Parathyroid adenoma (tissue), 2 donors: Measurements from ENCODE around the gene RBMS1.
A peak's percentile ranks its signal among the peaks of the same experiment; 100 is the strongest.

Source experiments
- H2AFZ ChIP-seq: fragments of 300-600 bp; sonication (generic); one replicate; pipeline ENCODE4 v1.7.0; 2017; ENCODE audit warnings: antibody characterized with exemption, mild to moderate bottlenecking
- H3K27ac ChIP-seq: fragments of 300-600 bp; sonication (generic); one replicate; pipeline ENCODE4 v1.7.0; 2017
- H3K27me3 ChIP-seq: fragments of 300-600 bp; sonication (generic); one replicate; pipeline ENCODE4 v1.7.0; 2017; ENCODE audit warnings: low read length; ENCODE audit not compliant: control insufficient read depth, insufficient read depth
- H3K36me3 ChIP-seq: fragments of 300-600 bp; sonication (generic); one replicate; pipeline ENCODE4 v1.7.0; 2017; ENCODE audit warnings: low read length; ENCODE audit not compliant: control insufficient read depth, insufficient read depth
- H3K4me1 ChIP-seq: fragments of 300-600 bp; sonication (generic); one replicate; pipeline ENCODE4 v1.7.0; 2017; ENCODE audit warnings: control low read depth
- H3K4me2 ChIP-seq: fragments of 300-600 bp; sonication (generic); one replicate; pipeline ENCODE4 v1.7.0; 2017; ENCODE audit warnings: low read length
- H3K4me3 ChIP-seq: fragments of 300-600 bp; sonication (generic); one replicate; pipeline ENCODE4 v1.7.0; 2017; ENCODE audit warnings: low read depth, low read length
- H3K79me2 ChIP-seq: fragments of 300-600 bp; sonication (generic); one replicate; pipeline ENCODE4 v1.7.0; 2017; ENCODE audit warnings: control low read depth
- H3K9ac ChIP-seq: fragments of 300-600 bp; sonication (generic); one replicate; pipeline ENCODE4 v1.7.0; 2017; ENCODE audit warnings: mild to moderate bottlenecking
- H3K9me3 ChIP-seq: fragments of 300-600 bp; sonication (generic); one replicate; pipeline ENCODE4 v1.7.0; 2017; ENCODE audit warnings: low read length; ENCODE audit not compliant: control insufficient read depth
- TF ChIP-seq, protein P1 (sequence below): fragments of 300-600 bp; sonication (generic); IDR thresholded peaks from one replicate; pipeline ENCODE4 v1.7.0; 2017; ENCODE audit warnings: antibody characterized with exemption, mild to moderate bottlenecking
- donor health status: primary hyperparathyroidism.

Gene RBMS1

DNA sequence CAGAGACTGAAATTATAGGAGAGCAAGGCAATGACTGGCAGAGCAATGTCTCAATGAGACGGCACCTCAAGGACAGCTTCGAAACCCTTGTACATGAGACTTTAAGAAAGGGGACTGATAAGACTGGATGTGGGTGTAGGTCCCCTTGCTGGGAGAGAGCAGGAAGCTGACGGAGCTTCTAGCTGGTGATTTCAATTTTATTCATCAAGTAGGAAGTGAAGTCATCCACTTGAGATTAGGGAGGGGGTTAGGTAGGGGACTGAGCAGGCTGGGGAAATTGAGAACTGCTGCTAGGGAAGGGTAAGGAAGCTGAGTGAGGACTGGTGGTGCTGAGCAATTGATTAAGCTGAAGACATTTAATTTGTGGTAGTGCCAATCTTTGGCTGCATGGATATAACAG, 194.1 kb downstream of the RBMS1 start:
- Histone ChIP-seq H3K4me1 (peaks cover 29% of the 10 kb centered on the region), H3K9me3 (no peaks in the 10 kb centered on the region), H3K79me2 (peaks cover 44% of the 10 kb centered on the region), H3K4me2 (no peak overlapping the region), H2AFZ (no peak overlapping the region), H3K36me3 (no peaks in the 10 kb centered on the region), H3K4me3 (no peak overlapping the region), H3K9ac (no peak overlapping the region), H3K27ac (no peak overlapping the region), H3K27me3 (no peaks in the 10 kb centered on the region)
- TF ChIP-seq, protein P1, sequence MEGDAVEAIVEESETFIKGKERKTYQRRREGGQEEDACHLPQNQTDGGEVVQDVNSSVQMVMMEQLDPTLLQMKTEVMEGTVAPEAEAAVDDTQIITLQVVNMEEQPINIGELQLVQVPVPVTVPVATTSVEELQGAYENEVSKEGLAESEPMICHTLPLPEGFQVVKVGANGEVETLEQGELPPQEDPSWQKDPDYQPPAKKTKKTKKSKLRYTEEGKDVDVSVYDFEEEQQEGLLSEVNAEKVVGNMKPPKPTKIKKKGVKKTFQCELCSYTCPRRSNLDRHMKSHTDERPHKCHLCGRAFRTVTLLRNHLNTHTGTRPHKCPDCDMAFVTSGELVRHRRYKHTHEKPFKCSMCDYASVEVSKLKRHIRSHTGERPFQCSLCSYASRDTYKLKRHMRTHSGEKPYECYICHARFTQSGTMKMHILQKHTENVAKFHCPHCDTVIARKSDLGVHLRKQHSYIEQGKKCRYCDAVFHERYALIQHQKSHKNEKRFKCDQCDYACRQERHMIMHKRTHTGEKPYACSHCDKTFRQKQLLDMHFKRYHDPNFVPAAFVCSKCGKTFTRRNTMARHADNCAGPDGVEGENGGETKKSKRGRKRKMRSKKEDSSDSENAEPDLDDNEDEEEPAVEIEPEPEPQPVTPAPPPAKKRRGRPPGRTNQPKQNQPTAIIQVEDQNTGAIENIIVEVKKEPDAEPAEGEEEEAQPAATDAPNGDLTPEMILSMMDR = no peak

DNA sequence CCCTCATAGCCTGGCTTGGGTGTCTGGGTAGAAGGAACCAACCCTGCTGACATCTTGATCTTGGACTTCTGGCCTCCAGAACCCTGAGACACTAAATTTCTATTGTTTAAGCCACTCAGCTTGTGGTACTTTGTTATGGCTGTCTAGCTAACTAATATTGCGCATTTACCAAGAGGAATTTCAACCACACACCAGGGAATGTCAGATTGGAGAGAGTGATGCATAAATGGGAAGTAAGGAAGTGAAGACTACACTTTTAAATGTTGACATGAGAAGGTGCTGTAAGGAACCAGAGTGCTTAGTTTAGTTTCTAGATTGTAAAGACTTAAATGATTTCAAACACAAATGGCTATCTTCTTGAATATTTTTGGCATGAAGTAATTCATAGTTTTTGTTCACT, 194.6 kb downstream of the RBMS1 start:
- peaks cover 31% of the 10 kb centered on the region for H3K4me1 ChIP-seq
- H2AFZ ChIP-seq = no peak overlapping the region
- H3K79me2 ChIP-seq = peaks cover 43% of the 10 kb centered on the region
- H3K27me3 ChIP-seq = no peaks in the 10 kb centered on the region
- no peak overlapping the region for H3K9ac ChIP-seq
- no peak overlapping the region for H3K4me3 ChIP-seq
- no peak overlapping the region for H3K4me2 ChIP-seq
- H3K27ac ChIP-seq = no peak overlapping the region
- TF ChIP-seq, protein P1 = no peak
- no peaks in the 10 kb centered on the region for H3K9me3 ChIP-seq
- H3K36me3 ChIP-seq = no peaks in the 10 kb centered on the region

DNA sequence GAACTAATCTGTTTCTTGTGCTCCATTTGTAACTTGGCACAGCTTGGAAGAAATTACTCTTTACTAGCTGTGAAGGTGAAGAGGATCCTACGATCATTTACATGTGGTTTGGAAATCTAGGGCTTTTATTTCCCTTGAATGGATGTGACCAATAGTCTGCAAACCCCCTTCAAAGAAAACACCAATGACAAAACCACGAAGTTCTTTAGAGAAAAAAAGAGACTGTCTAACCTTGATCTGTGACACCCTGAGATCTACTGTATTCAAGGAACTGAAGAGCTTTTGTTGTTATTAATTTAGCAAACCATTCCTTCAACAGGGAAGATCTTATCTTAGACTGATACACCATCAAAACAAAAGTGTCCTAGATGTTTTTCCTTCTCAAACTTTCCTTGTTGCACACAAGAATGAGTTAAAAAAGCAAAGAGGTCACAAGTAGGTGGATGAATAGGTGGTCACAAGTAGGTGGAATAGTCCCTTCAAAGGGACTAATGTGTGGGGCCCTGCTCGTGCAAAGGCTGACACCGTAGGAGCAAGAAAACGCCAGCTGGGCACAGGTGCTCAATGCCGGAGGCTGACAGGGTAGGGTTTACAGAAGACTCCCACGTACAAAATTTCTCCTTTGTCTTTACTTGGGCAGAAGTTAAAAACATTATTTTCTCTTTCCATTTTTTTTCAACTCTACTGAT, 197.9 kb downstream of the RBMS1 start:
- H2AFZ ChIP-seq = no peak overlapping the region
- peak overlapping the region; percentile 14 for H3K9ac ChIP-seq
- peaks cover 50% of the 10 kb centered on the region for H3K79me2 ChIP-seq
- peak overlapping the region; percentile 25 for H3K27ac ChIP-seq
- peak overlapping the region; percentile 16 for H3K4me2 ChIP-seq
- no peaks in the 10 kb centered on the region for H3K36me3 ChIP-seq
- H3K4me1 ChIP-seq = peaks cover 44% of the 10 kb centered on the region
- H3K9me3 ChIP-seq = no peaks in the 10 kb centered on the region
- no peak overlapping the region for H3K4me3 ChIP-seq
- TF ChIP-seq, protein P1 = no peak
- no peaks in the 10 kb centered on the region for H3K27me3 ChIP-seq

DNA sequence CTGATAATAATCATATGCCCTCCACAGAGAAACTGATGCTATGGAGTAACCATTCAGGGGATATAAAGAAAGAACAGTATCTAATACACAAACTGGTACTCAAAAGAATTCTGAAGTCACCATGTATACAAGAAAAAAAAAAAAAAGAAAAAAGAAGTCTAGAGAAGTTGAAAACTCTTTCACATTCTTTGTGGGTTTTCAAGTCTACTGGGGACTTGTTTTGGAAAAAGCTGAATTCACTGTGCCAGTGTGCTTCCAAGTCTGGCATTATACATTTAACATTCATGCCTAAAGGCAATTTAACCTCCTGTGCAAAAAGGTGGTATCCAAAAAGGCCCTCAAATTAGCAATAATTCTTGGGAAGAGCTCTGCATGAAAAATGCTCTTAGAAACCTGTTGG, 198.7 kb downstream of the RBMS1 start:
- H3K9me3 ChIP-seq = no peaks in the 10 kb centered on the region
- H3K4me2 ChIP-seq = no peak overlapping the region
- H3K27ac ChIP-seq = peak overlapping the region; percentile 25
- H3K36me3 ChIP-seq = no peaks in the 10 kb centered on the region
- TF ChIP-seq, protein P1 = no peak
- peaks cover 47% of the 10 kb centered on the region for H3K79me2 ChIP-seq
- H3K4me1 ChIP-seq = peaks cover 51% of the 10 kb centered on the region
- no peaks in the 10 kb centered on the region for H3K27me3 ChIP-seq
- no peak overlapping the region for H3K9ac ChIP-seq
- H2AFZ ChIP-seq = no peak overlapping the region
- no peak overlapping the region for H3K4me3 ChIP-seq

DNA sequence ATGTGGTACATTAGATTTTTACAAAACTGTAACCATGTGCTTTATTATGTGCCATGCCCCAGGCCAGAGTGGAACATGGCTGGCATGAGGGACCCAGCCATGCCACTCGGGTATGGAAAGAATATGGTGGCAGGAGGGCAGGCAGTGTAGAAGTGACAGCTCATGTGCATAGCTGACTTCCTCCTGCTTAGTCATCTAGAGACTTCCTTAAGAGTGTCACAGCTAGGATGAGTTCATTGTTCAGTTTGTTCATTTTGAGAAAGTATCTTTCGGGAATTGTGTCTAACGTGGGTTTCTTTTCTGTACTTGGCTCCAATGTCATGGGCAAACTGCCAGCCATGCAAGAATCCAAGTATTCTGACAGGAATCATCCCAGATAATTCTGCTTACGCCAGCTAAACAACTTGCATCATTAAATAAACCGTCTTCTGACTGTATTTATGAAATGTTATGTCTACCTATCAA, 199.2 kb downstream of the RBMS1 start:
- peaks cover 52% of the 10 kb centered on the region for H3K4me1 ChIP-seq
- no peak overlapping the region for H3K4me3 ChIP-seq
- peak overlapping the region; percentile 25 for H3K27ac ChIP-seq
- H3K9ac ChIP-seq = no peak overlapping the region
- H3K9me3 ChIP-seq = no peaks in the 10 kb centered on the region
- peaks cover 42% of the 10 kb centered on the region for H3K79me2 ChIP-seq
- no peaks in the 10 kb centered on the region for H3K36me3 ChIP-seq
- H3K27me3 ChIP-seq = no peaks in the 10 kb centered on the region
- no peak overlapping the region for H3K4me2 ChIP-seq
- H2AFZ ChIP-seq = no peak overlapping the region
- TF ChIP-seq, protein P1 = no peak
